IMR-90 (cell line): Measurements from ENCODE around the gene ACO1. TPM values are rescaled to one million over a fixed set of nuclear protein-coding genes. Genes with fewer than 3 reads are reported as not detected.

Source experiments
- ATAC-seq: fragments of 200-7000 bp; cut with Tn5 transposase; 2 replicates; pipeline ENCODE4 v1.9.1; 2020; ENCODE audit warnings: low read depth, mild to moderate bottlenecking, moderate library complexity
- BruUV-seq: library from RNA; stranded (reverse); fragments of 400-500 nt; replicated peaks from 2 replicates; lab custom pipeline; 2021; lab: Mats Ljungman, UMichigan
- CTCF ChIA-PET: fragments of 300-600 bp; formaldehyde crosslinking; extraction: SDS; loops from one replicate; lab custom pipeline; 2021; ENCODE audit warnings: antibody characterized with exemption; lab: Yijun Ruan, JAX
- POLR2A ChIA-PET: fragments of 300-600 bp; sonication (Branson Sonifier 250); formaldehyde crosslinking; loops from one replicate; lab custom pipeline; 2022; ENCODE audit warnings: antibody characterized with exemption; ENCODE audit not compliant: unreplicated experiment; lab: Charles Lee
- DNase-seq: peaks from one replicate; pipeline ENCODE4 v3.0.0; 2013
- H2AFZ ChIP-seq: replicated peaks from 2 replicates; pipeline ENCODE3; 2013; ENCODE audit warnings: low read length, mild to moderate bottlenecking; ENCODE audit not compliant: poor library complexity
- H2AK5ac ChIP-seq: 2 replicates; pipeline ENCODE4 v1.6.1; 2013; ENCODE audit warnings: low read depth, low read length, inconsistent platforms
- H2AK9ac ChIP-seq: replicated peaks from 2 replicates; pipeline ENCODE3; 2013; ENCODE audit warnings: mild to moderate bottlenecking, low read depth, low read length, moderate library complexity; ENCODE audit not compliant: poor library complexity
- H2BK120ac ChIP-seq: 2 replicates; pipeline ENCODE4 v1.6.1; 2013; ENCODE audit warnings: low read depth, low read length, inconsistent platforms
- H2BK15ac ChIP-seq: 3 replicates; pipeline ENCODE4 v1.6.1; 2013; ENCODE audit warnings: low read depth, low read length, inconsistent platforms
- H2BK20ac ChIP-seq: 2 replicates; pipeline ENCODE4 v1.6.1; 2013; ENCODE audit warnings: low read depth, mild to moderate bottlenecking, inconsistent platforms, low read length, moderate library complexity
- H2BK5ac ChIP-seq: 2 replicates; pipeline ENCODE4 v1.6.1; 2013; ENCODE audit warnings: mild to moderate bottlenecking, low read depth, low read length, inconsistent platforms; ENCODE audit not compliant: poor library complexity, severe bottlenecking
- H3K14ac ChIP-seq: replicated peaks from 2 replicates; pipeline ENCODE4 v1.6.1; 2013; ENCODE audit warnings: low read depth, low read length, inconsistent platforms
- H3K18ac ChIP-seq: 2 replicates; pipeline ENCODE4 v1.6.1; 2013; ENCODE audit warnings: low read depth, low read length, control low read depth
- H3K23ac ChIP-seq: 2 replicates; pipeline ENCODE4 v1.6.1; 2013; ENCODE audit warnings: low read depth, low read length, inconsistent platforms
- H3K27ac ChIP-seq: 2 replicates; pipeline ENCODE4 v1.5.1; 2013; ENCODE audit warnings: mild to moderate bottlenecking, control low read depth, low read length; ENCODE audit not compliant: insufficient read depth
- H3K27me3 ChIP-seq: 2 replicates; pipeline ENCODE4 v1.6.1; 2013; ENCODE audit warnings: low read length; ENCODE audit not compliant: control insufficient read depth, insufficient read depth
- H3K36me3 ChIP-seq: 2 replicates; pipeline ENCODE4 v1.6.1; 2013; ENCODE audit warnings: low read length, mixed read lengths; ENCODE audit not compliant: control insufficient read depth, insufficient read depth
- H3K4ac ChIP-seq: 2 replicates; pipeline ENCODE4 v1.6.1; 2013; ENCODE audit warnings: low read depth, low read length, inconsistent platforms
- H3K4me1 ChIP-seq: 2 replicates; pipeline ENCODE4 v1.6.1; 2013; ENCODE audit warnings: low read length, mixed read lengths; ENCODE audit not compliant: control insufficient read depth, insufficient read depth
- H3K4me2 ChIP-seq: 2 replicates; pipeline ENCODE4 v1.6.1; 2013; ENCODE audit warnings: low read depth, mild to moderate bottlenecking, control low read depth, low read length, moderate library complexity
- H3K4me3 ChIP-seq: 2 replicates; pipeline ENCODE4 v1.5.1; 2013; ENCODE audit warnings: low read depth, mild to moderate bottlenecking, control low read depth, low read length, moderate library complexity; ENCODE audit not compliant: insufficient read depth
- H3K56ac ChIP-seq: 2 replicates; pipeline ENCODE4 v1.6.1; 2013; ENCODE audit warnings: low read length, inconsistent platforms; ENCODE audit not compliant: insufficient read depth; ENCODE audit errors: extremely low read depth
- H3K79me1 ChIP-seq, 2 experiments: 2 replicates each; pipeline ENCODE4 v1.6.1; 2013; ENCODE audit warnings: low read length in 2 of 2, inconsistent platforms in 1 of 2, low read depth in 1 of 2
- H3K9ac ChIP-seq: 2 replicates; pipeline ENCODE4 v1.6.1; 2013; ENCODE audit warnings: low read depth, low read length, control low read depth
- H3K9me1 ChIP-seq: 2 replicates; pipeline ENCODE4 v1.6.1; 2013; ENCODE audit warnings: low read length, inconsistent platforms; ENCODE audit not compliant: insufficient read depth
- H3K9me3 ChIP-seq: 2 replicates; pipeline ENCODE4 v1.6.1; 2013; ENCODE audit warnings: low read length; ENCODE audit not compliant: control insufficient read depth, insufficient read depth
- H4K20me1 ChIP-seq: 2 replicates; pipeline ENCODE4 v1.6.1; 2013; ENCODE audit warnings: low read length, inconsistent platforms; ENCODE audit not compliant: insufficient read depth
- H4K5ac ChIP-seq: 2 replicates; pipeline ENCODE4 v1.6.1; 2013; ENCODE audit warnings: mild to moderate bottlenecking, low read depth, low read length, control low read depth
- H4K8ac ChIP-seq, 2 experiments: 2 replicates each; pipeline ENCODE4 v1.6.1; 2013; ENCODE audit warnings: low read depth in 2 of 2, low read length in 2 of 2, control low read depth in 1 of 2, inconsistent platforms in 1 of 2
- H4K91ac ChIP-seq: 2 replicates; pipeline ENCODE4 v1.6.1; 2013; ENCODE audit warnings: low read depth, low read length, inconsistent platforms; ENCODE audit not compliant: insufficient read depth
- MXI1 ChIP-seq: IDR thresholded peaks from 2 replicates; pipeline ENCODE4 v1.6.1; 2012; ENCODE audit warnings: low read depth, mild to moderate bottlenecking, low read length, moderate library complexity, borderline replicate concordance
- WGBS, 2 experiments: methylation state at CpG; one replicate each; pipeline versions ENCODE4 v1.1.5 to v1.1.7; 2013; ENCODE audit warnings: missing lambda C conversion rate in 2 of 2; ENCODE audit not compliant: insufficient read length in 1 of 2; ENCODE audit errors: extremely low coverage in 2 of 2; 5-methylcytosine and 5-hydroxymethylcytosine counted together
- dilution Hi-C: fragments of 300-500 bp; cut with HindIII; formaldehyde crosslinking; loops from one replicate; pipeline ENCODE4 v1.14.3; 2018; ENCODE audit warnings: low sequenced_read_pairs; ENCODE audit not compliant: unreplicated experiment
- in situ Hi-C: fragments of 300-500 bp; cut with MboI; formaldehyde crosslinking; loops from 3 replicates; pipeline ENCODE4 v1.14.3; 2019; ENCODE audit warnings: low sequenced_read_pairs, inconsistent platforms, mixed read lengths
- intact Hi-C: fragments of 100-400 bp; cut with micrococcal nuclease; formaldehyde crosslinking; loops from 2 replicates; pipeline ENCODE4 v1.10.0; 2022
- polyA plus RNA-seq, 3 experiments: library from polyadenylated mRNA; depleted of rRNA; stranded (reverse); fragments of >200 nt; gene quantifications; 2 replicates each; pipeline ENCODE4 v1.2.3, GENCODE V29; 2012; ENCODE audit warnings: low replicate concordance in 1 of 3
- total RNA-seq: library from RNA; depleted of rRNA; stranded (reverse); fragments of >200 nt; gene quantifications from 2 replicates; pipeline ENCODE4 v1.2.3, GENCODE V29; 2012
- TF ChIP-seq, protein P1 (sequence below): fragments of 150-350 bp; IDR thresholded peaks from 2 replicates; pipeline ENCODE4 v1.6.1; 2016; ENCODE audit warnings: low read depth, mild to moderate bottlenecking, low read length, moderate library complexity, borderline replicate concordance

ACO1 gene
- total and polyA plus RNA-seq, 2 of the 4 experiments (the other 2 are of a cell fraction), result 85.9 to 158 TPM

DNA sequence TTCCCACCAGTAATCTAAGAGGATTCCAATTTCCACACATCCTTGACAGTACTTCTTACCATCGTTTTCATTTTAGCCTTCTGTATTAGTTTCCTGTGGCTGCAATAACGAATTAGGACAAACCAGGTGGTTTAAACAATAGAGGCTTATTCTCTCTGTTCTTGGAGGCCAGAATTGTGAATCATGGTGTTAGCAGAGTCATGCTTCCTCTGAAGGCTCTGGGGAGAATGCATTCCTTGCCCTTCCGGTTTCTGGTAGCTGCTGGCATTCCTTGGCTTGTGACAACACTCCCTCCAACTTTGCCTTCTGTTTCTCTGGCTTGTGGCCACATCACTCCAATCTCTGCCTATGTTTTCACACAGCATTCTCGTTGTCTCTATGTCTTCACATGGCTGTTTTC lies 118.0 kb downstream of the ACO1 start:
- Histone ChIP-seq H3K9ac (no peak overlapping the region), H2AK9ac (no peak overlapping the region), H4K91ac (no peak overlapping the region), H3K4me2 (no peak overlapping the region), H3K4me3 (no peak overlapping the region), H4K8ac (no peak overlapping the region), H2BK5ac (no peak overlapping the region), H2BK20ac (no peak overlapping the region), H4K20me1 (no peaks in the 10 kb centered on the region; the same call in 1 of the 2 replicates), H3K56ac (no peak overlapping the region), H3K9me1 (0 out of 2 replicates have a peak, but pooled peaks cover 2% of the 10 kb centered on the region), H2AK5ac (no peak overlapping the region), H3K27ac (no peak overlapping the region), H3K27me3 (no peaks in the 10 kb centered on the region), H3K18ac (no peak overlapping the region), H4K5ac (no peak overlapping the region), H2BK120ac (no peak overlapping the region), H3K79me1 (peaks cover 13 to 19% of the 10 kb centered on the region in 2 experiments; a peak in 3 of 4 replicates), H3K9me3 (no peaks in the 10 kb centered on the region), H3K14ac (no peak overlapping the region), H3K4ac (no peak overlapping the region), H3K36me3 (peaks cover 7% of the 10 kb centered on the region; the same call in 1 of the 2 replicates), H3K23ac (no peak overlapping the region), H3K4me1 (no peaks in the 10 kb centered on the region), H2AFZ (no peak overlapping the region), H2BK15ac (no peak overlapping the region)
- WGBS, 2 experiments, result 20% methylated on average over 1 of the region's 4 CpGs; no CpG with 5 or more reads in 1 of the 2 experiments
- CTCF ChIA-PET, result no interaction called here
- BruUV-seq, result no TSS peak
- TF ChIP-seq, protein P1, sequence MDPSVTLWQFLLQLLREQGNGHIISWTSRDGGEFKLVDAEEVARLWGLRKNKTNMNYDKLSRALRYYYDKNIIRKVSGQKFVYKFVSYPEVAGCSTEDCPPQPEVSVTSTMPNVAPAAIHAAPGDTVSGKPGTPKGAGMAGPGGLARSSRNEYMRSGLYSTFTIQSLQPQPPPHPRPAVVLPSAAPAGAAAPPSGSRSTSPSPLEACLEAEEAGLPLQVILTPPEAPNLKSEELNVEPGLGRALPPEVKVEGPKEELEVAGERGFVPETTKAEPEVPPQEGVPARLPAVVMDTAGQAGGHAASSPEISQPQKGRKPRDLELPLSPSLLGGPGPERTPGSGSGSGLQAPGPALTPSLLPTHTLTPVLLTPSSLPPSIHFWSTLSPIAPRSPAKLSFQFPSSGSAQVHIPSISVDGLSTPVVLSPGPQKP, result no peak
- TF ChIP-seq MXI1, result no peak
- dilution Hi-C loops, result no loop called here
- ATAC-seq (peak; percentile 57), DNase-seq (peak; percentile 79)
- POLR2A ChIA-PET, result no interaction called here
- in situ Hi-C loops, result no loop called here
- intact Hi-C loops, result no loop called here
